Muscle layer of duodenum (tissue), 2 donors: ENCODE measurements around the gene RAP1GAP.

Experiments used
- H3K27ac ChIP-seq: one replicate; pipeline ENCODE4 v1.7.0; 2013; ENCODE audit warnings: mild to moderate bottlenecking, low read length
- H3K27me3 ChIP-seq: one replicate; pipeline ENCODE4 v1.7.0; 2013; ENCODE audit warnings: low read depth, mild to moderate bottlenecking, control low read depth, low read length
- H3K36me3 ChIP-seq, 2 donors: one replicate each; pipeline ENCODE4 v1.7.0; 2013; ENCODE audit warnings: low read length in 2 of 2, control low read depth in 1 of 2, mild to moderate bottlenecking in 1 of 2; ENCODE audit not compliant: insufficient read depth in 2 of 2, control insufficient read depth in 1 of 2
- H3K4me1 ChIP-seq, 2 donors: one replicate each; pipeline ENCODE4 v1.7.0; 2013; ENCODE audit warnings: low read length in 2 of 2, mild to moderate bottlenecking in 2 of 2, control low read depth in 1 of 2, moderate library complexity in 1 of 2; ENCODE audit not compliant: insufficient read depth in 2 of 2, control insufficient read depth in 1 of 2
- H3K4me3 ChIP-seq, 2 donors: one replicate each; pipeline ENCODE4 v1.7.0; 2013; ENCODE audit warnings: low read length in 2 of 2, low read depth in 1 of 2, mild to moderate bottlenecking in 1 of 2
- H3K9me3 ChIP-seq, 2 donors: one replicate each; pipeline ENCODE4 v1.7.0; 2013; ENCODE audit warnings: low read length in 2 of 2, control low read depth in 1 of 2, mild to moderate bottlenecking in 1 of 2; ENCODE audit not compliant: control insufficient read depth in 1 of 2
- donor health status: healthy.

RAP1GAP gene

GRCh38 chr1:21590126-21590880 is 78.9 kb downstream of the RAP1GAP start:
- no peak overlapping the region for H3K27ac ChIP-seq
- H3K4me3 ChIP-seq, result no peak overlapping the region
- H3K36me3 ChIP-seq, result no peaks in the 10 kb centered on the region
- H3K9me3 ChIP-seq, result no peaks in the 10 kb centered on the region
- H3K27me3 ChIP-seq, result no peaks in the 10 kb centered on the region
- H3K4me1 ChIP-seq, result peaks cover 0 to 17% of the 10 kb centered on the region in 2 donors

- no peaks in the 10 kb centered on the region for H3K9me3 ChIP-seq
- H3K4me3 ChIP-seq, result no peak overlapping the region
- H3K36me3 ChIP-seq, result no peaks in the 10 kb centered on the region
- H3K27ac ChIP-seq, result no peak overlapping the region
- H3K27me3 ChIP-seq, result no peaks in the 10 kb centered on the region
- H3K4me1 ChIP-seq, result peaks cover 0 to 17% of the 10 kb centered on the region in 2 donors
Observed at GRCh38 chr1:21589618-21590017, 79.5 kb downstream of the RAP1GAP start.

- no peaks in the 10 kb centered on the region for H3K27me3 ChIP-seq
- H3K4me3 ChIP-seq, result no peak overlapping the region
- no peaks in the 10 kb centered on the region for H3K9me3 ChIP-seq
- no peak overlapping the region for H3K27ac ChIP-seq
- peaks cover 0 to 17% of the 10 kb centered on the region in 2 donors for H3K4me1 ChIP-seq
- no peaks in the 10 kb centered on the region for H3K36me3 ChIP-seq
Observed at GRCh38 chr1:21587602-21587953, 81.6 kb downstream of the RAP1GAP start.

- no peaks in the 10 kb centered on the region for H3K27me3 ChIP-seq
- H3K9me3 ChIP-seq, result no peaks in the 10 kb centered on the region
- no peak overlapping the region for H3K4me3 ChIP-seq
- H3K27ac ChIP-seq, result no peak overlapping the region
- H3K4me1 ChIP-seq, result peaks cover 0 to 17% of the 10 kb centered on the region in 2 donors
- H3K36me3 ChIP-seq, result no peaks in the 10 kb centered on the region
Observed at GRCh38 chr1:21586846-21587601, 82.1 kb downstream of the RAP1GAP start.

- Histone ChIP-seq H3K4me3 (no peak overlapping the region), H3K27ac (no peak overlapping the region), H3K27me3 (no peaks in the 10 kb centered on the region), H3K4me1 (peaks cover 0 to 17% of the 10 kb centered on the region in 2 donors), H3K36me3 (no peaks in the 10 kb centered on the region), H3K9me3 (no peaks in the 10 kb centered on the region)
Observed at GRCh38 chr1:21586222-21586621, 82.9 kb downstream of the RAP1GAP start.

- no peaks in the 10 kb centered on the region for H3K36me3 ChIP-seq
- no peaks in the 10 kb centered on the region for H3K27me3 ChIP-seq
- peaks cover 0 to 11% of the 10 kb centered on the region in 2 donors for H3K4me1 ChIP-seq
- no peak overlapping the region for H3K4me3 ChIP-seq
- no peak overlapping the region for H3K27ac ChIP-seq
- H3K9me3 ChIP-seq, result no peaks in the 10 kb centered on the region
Observed at GRCh38 chr1:21585037-21585436, 84.1 kb downstream of the RAP1GAP start.

- Histone ChIP-seq H3K27me3 (no peaks in the 10 kb centered on the region), H3K36me3 (no peaks in the 10 kb centered on the region), H3K4me1 (peaks cover 0 to 11% of the 10 kb centered on the region in 2 donors), H3K4me3 (no peak overlapping the region), H3K9me3 (no peaks in the 10 kb centered on the region), H3K27ac (no peak overlapping the region)
Observed at GRCh38 chr1:21584096-21584495, 85.1 kb downstream of the RAP1GAP start.

GRCh38 chr1:21579791-21580190 is 89.4 kb downstream of the RAP1GAP start:
- Histone ChIP-seq H3K9me3 (no peaks in the 10 kb centered on the region), H3K4me3 (no peak overlapping the region), H3K36me3 (no peaks in the 10 kb centered on the region), H3K4me1 (peaks cover 0 to 1% of the 10 kb centered on the region in 2 donors), H3K27ac (no peak overlapping the region), H3K27me3 (no peaks in the 10 kb centered on the region)

- H3K27ac ChIP-seq, result no peak overlapping the region
- H3K4me3 ChIP-seq, result no peak overlapping the region
- H3K36me3 ChIP-seq, result no peaks in the 10 kb centered on the region
- peaks cover 6 to 8% of the 10 kb centered on the region in 2 donors for H3K4me1 ChIP-seq
- no peaks in the 10 kb centered on the region for H3K9me3 ChIP-seq
- H3K27me3 ChIP-seq, result no peaks in the 10 kb centered on the region
Observed at GRCh38 chr1:21577933-21578332, 91.2 kb downstream of the RAP1GAP start.

GRCh38 chr1:21577324-21577723 is 91.8 kb downstream of the RAP1GAP start:
- no peaks in the 10 kb centered on the region for H3K9me3 ChIP-seq
- H3K4me3 ChIP-seq, result no peak overlapping the region
- H3K27me3 ChIP-seq, result no peaks in the 10 kb centered on the region
- H3K36me3 ChIP-seq, result no peaks in the 10 kb centered on the region
- peaks cover 6 to 8% of the 10 kb centered on the region in 2 donors for H3K4me1 ChIP-seq
- H3K27ac ChIP-seq, result no peak overlapping the region

GRCh38 chr1:21576798-21577187 is 92.4 kb downstream of the RAP1GAP start:
- Histone ChIP-seq H3K27me3 (no peaks in the 10 kb centered on the region), H3K9me3 (no peaks in the 10 kb centered on the region), H3K4me3 (no peak overlapping the region), H3K4me1 (peaks cover 6 to 8% of the 10 kb centered on the region in 2 donors), H3K27ac (no peak overlapping the region), H3K36me3 (no peaks in the 10 kb centered on the region)
